GM19193 (cell line): ENCODE measurements around the gene MEGF11.

ENCODE experiments used
- POLR2A ChIP-seq: IDR thresholded peaks from 4 replicates; pipeline ENCODE4 v1.6.1; 2011; ENCODE audit not compliant: insufficient read depth, insufficient read length; ENCODE audit errors: extremely low read depth

MEGF11 gene

GRCh38 chr15:66233487-66234415, 19.8 kb downstream of the MEGF11 start:
- no peak for TF ChIP-seq POLR2A

GRCh38 chr15:66232267-66232625, 21.3 kb downstream of the MEGF11 start:
- no peak for TF ChIP-seq POLR2A

GRCh38 chr15:66231394-66232266, 21.9 kb downstream of the MEGF11 start:
- TF ChIP-seq POLR2A = no peak

DNA sequence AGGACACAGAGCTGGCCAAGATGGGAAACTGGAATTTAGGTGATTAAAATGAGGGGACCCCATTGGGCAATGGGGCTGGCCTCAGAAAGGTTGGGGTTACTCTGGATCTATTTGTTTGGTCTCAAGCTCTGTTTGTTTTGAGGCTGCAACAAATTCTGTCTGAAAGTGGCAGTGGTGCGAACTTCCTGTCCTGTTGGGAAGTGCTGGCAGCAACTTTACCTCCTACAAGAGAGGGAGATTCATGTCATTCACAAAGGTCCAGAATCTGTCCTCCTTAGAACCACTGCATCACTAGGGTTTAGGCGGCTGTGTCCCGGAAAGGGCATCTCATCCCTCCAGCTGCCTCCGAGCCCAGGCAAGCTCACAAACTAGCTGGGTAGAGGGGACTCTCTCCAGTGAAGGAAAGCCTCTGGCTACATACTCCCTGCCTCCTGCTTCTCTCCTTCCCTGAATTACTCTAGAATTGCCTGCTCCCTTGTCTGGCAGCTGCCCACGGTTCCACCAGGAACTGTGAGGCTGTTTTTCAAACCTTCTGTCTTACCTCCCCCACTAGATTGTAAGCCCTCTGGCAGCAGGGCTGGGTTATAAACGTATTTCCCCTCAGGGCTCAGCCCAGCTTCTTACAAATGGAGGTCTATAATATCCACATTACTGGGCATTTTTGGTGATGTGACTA, 23.6 kb downstream of the MEGF11 start:
- TF ChIP-seq POLR2A = no peak

- no peak for TF ChIP-seq POLR2A
Observed at GRCh38 chr15:66228807-66229735, 24.5 kb downstream of the MEGF11 start.

DNA sequence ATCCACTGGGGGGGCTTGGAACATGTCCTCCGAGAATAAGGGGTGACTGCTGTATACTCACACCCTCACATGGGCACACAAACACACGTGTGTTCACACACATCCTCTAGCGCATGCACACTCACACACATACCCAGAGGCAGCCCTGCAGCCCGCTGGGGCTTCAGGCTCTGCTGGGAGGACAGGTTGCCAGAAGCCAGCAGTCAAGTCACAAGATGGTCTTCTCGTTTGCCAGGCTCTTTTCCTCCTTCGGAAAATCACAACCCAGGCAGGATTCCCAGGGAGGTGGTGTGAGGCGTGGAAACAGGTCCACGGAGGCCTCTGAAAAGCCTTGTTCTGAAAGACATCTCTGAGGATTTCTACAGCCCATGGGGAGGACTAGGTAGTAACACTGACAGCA, 26.8 kb downstream of the MEGF11 start:
- no peak for TF ChIP-seq POLR2A

DNA sequence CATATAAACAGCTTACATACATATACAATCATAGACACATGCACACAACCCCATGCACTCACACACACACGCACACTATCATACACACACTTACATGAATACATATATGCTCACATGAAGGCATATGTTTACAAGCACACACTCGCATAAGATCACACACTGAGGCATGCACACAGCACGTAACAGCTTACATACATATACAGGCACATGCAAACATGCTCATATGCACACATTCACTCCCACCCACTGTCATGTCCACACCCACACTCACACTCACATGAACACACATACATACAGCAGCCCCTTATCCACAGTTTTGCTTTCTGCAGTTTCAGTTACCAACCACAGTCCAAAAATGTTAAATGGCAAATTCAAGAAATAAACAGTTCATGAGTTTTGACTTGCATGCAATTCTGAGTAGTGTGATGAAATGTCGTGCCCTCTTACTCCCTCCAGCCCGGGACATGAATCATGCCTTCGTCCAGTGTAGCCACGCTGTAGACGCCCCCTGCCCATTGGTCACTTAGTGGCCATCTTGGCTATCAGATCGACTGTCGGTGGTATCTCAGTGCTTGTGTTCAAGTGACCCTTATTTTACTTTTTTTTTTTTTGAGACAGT, 27.8 kb downstream of the MEGF11 start:
- no peak for TF ChIP-seq POLR2A

DNA sequence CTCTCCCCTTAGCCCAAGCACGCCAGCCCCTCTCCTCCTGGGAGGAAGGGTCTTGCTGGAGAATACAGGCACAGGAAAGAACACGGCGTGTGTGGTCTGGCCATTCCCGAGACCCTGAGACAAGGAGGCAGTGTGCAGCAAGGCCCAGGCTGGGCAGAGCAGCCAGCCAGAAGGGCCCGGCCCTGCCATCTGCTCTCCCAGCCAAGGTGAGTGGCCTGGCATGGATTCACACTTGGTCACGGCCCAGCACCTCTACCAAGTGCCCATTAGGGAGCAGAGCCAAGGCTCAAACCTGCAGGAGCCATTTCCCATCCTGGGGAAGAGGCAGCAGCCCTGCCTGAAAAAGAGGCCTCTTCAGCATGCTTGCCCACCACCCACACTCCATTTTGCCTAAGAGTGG, 28.6 kb downstream of the MEGF11 start:
- TF ChIP-seq POLR2A = no peak

DNA sequence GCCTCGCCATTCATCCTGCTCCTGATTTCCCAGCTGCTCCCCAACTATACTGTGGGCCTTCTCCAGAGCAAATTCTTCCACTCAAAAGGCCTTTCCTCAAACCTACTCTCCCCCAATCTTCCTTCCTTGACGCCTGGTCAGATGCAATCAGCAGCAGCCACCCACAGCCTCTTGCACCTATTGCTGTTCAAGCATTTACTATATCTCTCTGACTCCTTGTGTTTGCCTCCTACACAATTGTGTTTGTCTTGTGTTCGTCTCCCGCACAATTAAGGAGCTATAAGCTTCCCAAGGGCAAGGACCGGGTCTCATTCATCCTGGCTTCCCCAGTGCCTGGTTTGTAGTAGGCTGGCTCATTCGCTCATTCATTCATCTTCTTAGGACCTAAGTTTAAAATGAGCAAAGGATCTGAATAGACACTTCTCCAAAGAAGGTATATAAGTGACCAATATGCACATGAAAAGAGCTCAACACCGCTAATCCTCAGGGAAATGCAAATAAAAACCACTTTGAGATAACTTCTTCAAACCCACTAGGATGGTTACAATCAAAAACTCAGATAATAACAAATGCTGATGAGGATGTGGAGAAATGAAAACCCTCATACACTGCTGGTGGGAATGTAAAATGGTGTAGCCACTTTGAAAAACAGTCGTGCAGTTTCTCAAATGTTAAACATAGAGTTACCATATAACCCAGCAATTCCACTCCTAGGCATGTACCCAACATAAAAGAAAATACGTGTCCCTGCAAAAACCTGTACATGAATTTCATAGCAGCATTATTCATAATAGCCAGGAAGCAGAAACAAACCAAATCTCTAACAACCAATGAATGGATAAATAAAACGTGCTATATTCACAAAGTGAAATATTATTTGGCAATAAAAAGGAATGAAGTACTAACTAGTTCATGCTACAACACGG, 31.0 kb downstream of the MEGF11 start:
- TF ChIP-seq POLR2A = no peak

- TF ChIP-seq POLR2A = no peak
Observed at GRCh38 chr15:66221126-66221525, 32.4 kb downstream of the MEGF11 start.

DNA sequence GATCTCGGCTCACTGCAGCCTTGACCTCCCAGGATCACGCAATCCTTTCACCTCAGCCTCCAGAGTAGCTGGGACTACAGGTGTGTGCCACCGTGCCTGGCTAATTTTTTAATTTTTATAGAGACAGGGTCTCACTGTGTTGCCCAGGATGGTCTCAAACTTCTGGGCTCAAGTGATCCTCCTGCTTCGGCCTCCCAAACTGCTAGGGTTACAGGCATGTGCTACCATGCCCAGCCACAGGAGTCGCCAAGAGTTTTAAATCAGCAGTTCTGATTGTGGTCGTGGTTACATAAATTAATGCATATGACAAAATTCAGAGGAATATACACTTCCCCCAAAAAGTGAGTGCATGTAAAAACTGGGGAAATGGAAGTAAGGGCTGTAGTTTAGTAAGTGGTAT, 32.9 kb downstream of the MEGF11 start:
- TF ChIP-seq POLR2A = no peak

- no peak for TF ChIP-seq POLR2A
Observed at GRCh38 chr15:66219339-66219738, 34.2 kb downstream of the MEGF11 start.

- no peak for TF ChIP-seq POLR2A
Observed at GRCh38 chr15:66216806-66217205, 36.7 kb downstream of the MEGF11 start.

GRCh38 chr15:66215811-66216210, 37.7 kb downstream of the MEGF11 start:
- TF ChIP-seq POLR2A = no peak
